GM04503 (cell line): ENCODE measurements around the gene LDAH.

Experiments
- DNase-seq: peaks from one replicate; pipeline ENCODE4 v3.0.0-alpha.2; 2012; ENCODE audit warnings: low read depth

LDAH gene

GRCh38 chr2:20650877-20651730 lies 171.8 kb downstream of the LDAH start, which contains the start of gene HS1BP3:
HS1BP3 (minus strand) TSS chr2:20651098; CDS start chr2:20651063, 35 bp downstream.
- no peak for DNase-seq

- DNase-seq, result no peak
These were observed 172.5 kb downstream of the LDAH start for GRCh38 chr2:20650393-20650876.

- no peak for DNase-seq
These were observed 172.9 kb downstream of the LDAH start for GRCh38 chr2:20649976-20650375.

GRCh38 chr2:20649576-20649975 lies 173.3 kb downstream of the LDAH start:
- DNase-seq, result no peak

GRCh38 chr2:20648831-20649230 lies 174.1 kb downstream of the LDAH start:
- DNase-seq, result no peak

- no peak for DNase-seq
These were observed 174.7 kb downstream of the LDAH start for GRCh38 chr2:20648206-20648605.

GRCh38 chr2:20647738-20648137 lies 175.2 kb downstream of the LDAH start:
- DNase-seq, result no peak

GRCh38 chr2:20647211-20647610 lies 175.7 kb downstream of the LDAH start:
- DNase-seq, result no peak

- no peak for DNase-seq
These were observed 176.5 kb downstream of the LDAH start for GRCh38 chr2:20646446-20646845.

GRCh38 chr2:20645761-20646160 lies 177.1 kb downstream of the LDAH start:
- DNase-seq, result no peak

GRCh38 chr2:20645301-20645701 lies 177.6 kb downstream of the LDAH start:
- DNase-seq, result no peak

GRCh38 chr2:20643826-20644225 lies 179.1 kb downstream of the LDAH start:
- no peak for DNase-seq

GRCh38 chr2:20643060-20643459 lies 179.8 kb downstream of the LDAH start:
- DNase-seq, result no peak

GRCh38 chr2:20642055-20642971 lies 180.6 kb downstream of the LDAH start:
- no peak for DNase-seq

- no peak for DNase-seq
These were observed 181.5 kb downstream of the LDAH start for GRCh38 chr2:20641123-20641985.

GRCh38 chr2:20640411-20641122 lies 182.3 kb downstream of the LDAH start:
- DNase-seq, result no peak

GRCh38 chr2:20638646-20639430 lies 184.1 kb downstream of the LDAH start:
- DNase-seq, result no peak

GRCh38 chr2:20638014-20638413 lies 184.9 kb downstream of the LDAH start:
- DNase-seq, result no peak

- DNase-seq, result no peak
These were observed 185.8 kb downstream of the LDAH start for GRCh38 chr2:20637147-20637546.
